ENCODE data around the gene UNC5A. TPM values are rescaled to one million over a fixed set of nuclear protein-coding genes. Genes with fewer than 3 reads are reported as not detected.

Gene UNC5A
- total RNA-seq, 1 experiment from 2014 or later: 0.13 TPM

DNA sequence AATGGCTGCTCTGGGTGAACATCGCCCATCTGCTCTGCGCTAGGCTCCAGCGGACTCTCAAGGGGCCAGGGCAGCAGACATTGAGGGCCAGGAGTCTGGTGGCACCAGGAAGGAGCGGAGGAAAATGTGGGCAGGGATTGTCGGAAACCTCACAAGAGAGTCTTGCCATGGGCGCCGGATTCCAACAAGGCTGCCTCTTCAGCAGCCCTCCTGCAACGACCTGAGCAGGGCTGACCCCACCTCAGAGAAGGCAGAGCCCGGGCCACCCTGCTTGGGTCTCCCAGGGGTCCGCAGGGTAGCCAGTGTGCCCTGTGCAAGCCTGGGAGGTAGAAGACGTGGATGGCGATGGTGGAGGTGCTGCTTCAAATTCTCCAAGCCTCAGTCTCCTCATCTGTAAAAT lies 11.4 kb upstream of the UNC5A start:
- in situ Hi-C loops (cut with HindIII; ENCODE audit: low pct_unique_long_range_greater_than_20kb, low sequenced_read_pairs): no loop called here
- ChIA-PET CTCF (no interaction called here), POLR2A (no interaction called here)
- H3K27me3 ChIP-seq (ENCODE audit: control insufficient read depth, insufficient read depth, low read length): peaks cover 1% of the 10 kb centered on the region; the same call in 1 of the 2 replicates
- no peaks in the 10 kb centered on the region for H3K4me1 ChIP-seq (ENCODE audit: control insufficient read depth, insufficient read depth, low read length)
- DNase-seq (ENCODE audit: low read depth, low spot score) (no peak), ATAC-seq (no peak)
- H3K9me3 ChIP-seq (ENCODE audit: control insufficient read depth, insufficient read depth, low read depth, low read length): no peaks in the 10 kb centered on the region
- TF ChIP-seq, protein P1, sequence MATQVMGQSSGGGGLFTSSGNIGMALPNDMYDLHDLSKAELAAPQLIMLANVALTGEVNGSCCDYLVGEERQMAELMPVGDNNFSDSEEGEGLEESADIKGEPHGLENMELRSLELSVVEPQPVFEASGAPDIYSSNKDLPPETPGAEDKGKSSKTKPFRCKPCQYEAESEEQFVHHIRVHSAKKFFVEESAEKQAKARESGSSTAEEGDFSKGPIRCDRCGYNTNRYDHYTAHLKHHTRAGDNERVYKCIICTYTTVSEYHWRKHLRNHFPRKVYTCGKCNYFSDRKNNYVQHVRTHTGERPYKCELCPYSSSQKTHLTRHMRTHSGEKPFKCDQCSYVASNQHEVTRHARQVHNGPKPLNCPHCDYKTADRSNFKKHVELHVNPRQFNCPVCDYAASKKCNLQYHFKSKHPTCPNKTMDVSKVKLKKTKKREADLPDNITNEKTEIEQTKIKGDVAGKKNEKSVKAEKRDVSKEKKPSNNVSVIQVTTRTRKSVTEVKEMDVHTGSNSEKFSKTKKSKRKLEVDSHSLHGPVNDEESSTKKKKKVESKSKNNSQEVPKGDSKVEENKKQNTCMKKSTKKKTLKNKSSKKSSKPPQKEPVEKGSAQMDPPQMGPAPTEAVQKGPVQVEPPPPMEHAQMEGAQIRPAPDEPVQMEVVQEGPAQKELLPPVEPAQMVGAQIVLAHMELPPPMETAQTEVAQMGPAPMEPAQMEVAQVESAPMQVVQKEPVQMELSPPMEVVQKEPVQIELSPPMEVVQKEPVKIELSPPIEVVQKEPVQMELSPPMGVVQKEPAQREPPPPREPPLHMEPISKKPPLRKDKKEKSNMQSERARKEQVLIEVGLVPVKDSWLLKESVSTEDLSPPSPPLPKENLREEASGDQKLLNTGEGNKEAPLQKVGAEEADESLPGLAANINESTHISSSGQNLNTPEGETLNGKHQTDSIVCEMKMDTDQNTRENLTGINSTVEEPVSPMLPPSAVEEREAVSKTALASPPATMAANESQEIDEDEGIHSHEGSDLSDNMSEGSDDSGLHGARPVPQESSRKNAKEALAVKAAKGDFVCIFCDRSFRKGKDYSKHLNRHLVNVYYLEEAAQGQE (IDR thresholded peaks at IDR 0.05; ENCODE audit: insufficient read depth in 1 of 2, low read depth in 2 of 2, low read length in 1 of 2): no peak
- intact Hi-C loops (cut with micrococcal nuclease; ENCODE audit: unreplicated experiment): no loop called here
- no peaks in the 10 kb centered on the region for H3K36me3 ChIP-seq (ENCODE audit: control insufficient read depth, insufficient read depth, low read length)
- no peak overlapping the region for H3K4me3 ChIP-seq (ENCODE audit: low read depth in 2 of 2, low read length in 2 of 2)
- no TSS peak for BruUV-seq (replicated peaks)
- no peak overlapping the region for H3K27ac ChIP-seq (ENCODE audit: low read length)

DNA sequence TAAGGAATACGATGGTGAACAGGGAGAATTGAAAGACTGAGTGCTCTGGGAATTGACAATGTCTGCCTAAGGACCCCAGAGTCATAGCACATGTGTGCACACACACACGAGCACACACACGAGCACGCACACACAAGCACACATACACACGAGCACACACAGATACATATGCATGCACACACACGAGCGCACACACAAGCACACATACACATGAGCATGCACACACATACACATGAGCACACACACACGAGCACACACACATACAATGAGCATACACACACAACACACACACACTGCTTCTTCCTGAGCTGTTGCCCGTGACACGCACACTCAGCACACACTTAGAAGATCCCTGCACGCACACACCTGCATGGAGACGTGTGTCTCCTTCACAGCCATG lies 10.9 kb upstream of the UNC5A start:
- intact Hi-C loops (cut with micrococcal nuclease; ENCODE audit: unreplicated experiment) (no loop called here), in situ Hi-C loops (cut with HindIII; ENCODE audit: low pct_unique_long_range_greater_than_20kb, low sequenced_read_pairs) (no loop called here)
- POLR2A ChIA-PET: no interaction called here
- ATAC-seq (no peak), DNase-seq (ENCODE audit: low read depth, low spot score) (no peak)
- no peak overlapping the region for H3K27ac ChIP-seq (ENCODE audit: low read length)
- H3K36me3 ChIP-seq (ENCODE audit: control insufficient read depth, insufficient read depth, low read length): no peaks in the 10 kb centered on the region
- BruUV-seq (replicated peaks): no TSS peak
- H3K9me3 ChIP-seq (ENCODE audit: control insufficient read depth, insufficient read depth, low read depth, low read length): no peaks in the 10 kb centered on the region
- no peak overlapping the region for H3K4me3 ChIP-seq (ENCODE audit: low read depth in 2 of 2, low read length in 2 of 2)
- TF ChIP-seq, protein P2, sequence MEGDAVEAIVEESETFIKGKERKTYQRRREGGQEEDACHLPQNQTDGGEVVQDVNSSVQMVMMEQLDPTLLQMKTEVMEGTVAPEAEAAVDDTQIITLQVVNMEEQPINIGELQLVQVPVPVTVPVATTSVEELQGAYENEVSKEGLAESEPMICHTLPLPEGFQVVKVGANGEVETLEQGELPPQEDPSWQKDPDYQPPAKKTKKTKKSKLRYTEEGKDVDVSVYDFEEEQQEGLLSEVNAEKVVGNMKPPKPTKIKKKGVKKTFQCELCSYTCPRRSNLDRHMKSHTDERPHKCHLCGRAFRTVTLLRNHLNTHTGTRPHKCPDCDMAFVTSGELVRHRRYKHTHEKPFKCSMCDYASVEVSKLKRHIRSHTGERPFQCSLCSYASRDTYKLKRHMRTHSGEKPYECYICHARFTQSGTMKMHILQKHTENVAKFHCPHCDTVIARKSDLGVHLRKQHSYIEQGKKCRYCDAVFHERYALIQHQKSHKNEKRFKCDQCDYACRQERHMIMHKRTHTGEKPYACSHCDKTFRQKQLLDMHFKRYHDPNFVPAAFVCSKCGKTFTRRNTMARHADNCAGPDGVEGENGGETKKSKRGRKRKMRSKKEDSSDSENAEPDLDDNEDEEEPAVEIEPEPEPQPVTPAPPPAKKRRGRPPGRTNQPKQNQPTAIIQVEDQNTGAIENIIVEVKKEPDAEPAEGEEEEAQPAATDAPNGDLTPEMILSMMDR (IDR thresholded peaks at IDR 0.05): no peak
- TF ChIP-seq POLR2AphosphoS5 (IDR thresholded peaks at IDR 0.05; ENCODE audit: low read depth, low read length): no peak
- no peak for TF ChIP-seq SIN3A (IDR thresholded peaks at IDR 0.05; ENCODE audit: borderline replicate concordance, insufficient read depth, low read depth, low read length)
- TF ChIP-seq, protein P1 (IDR thresholded peaks at IDR 0.05; ENCODE audit: insufficient read depth in 1 of 2, low read depth in 2 of 2, low read length in 1 of 2): no peak
- TF ChIP-seq TCF7L2 (IDR thresholded peaks at IDR 0.05; ENCODE audit: low read depth, low read length): no peak
- peaks cover under 1% of the 10 kb centered on the region; the same call in 1 of the 2 replicates for H3K27me3 ChIP-seq (ENCODE audit: control insufficient read depth, insufficient read depth, low read length)
- H3K4me1 ChIP-seq (ENCODE audit: control insufficient read depth, insufficient read depth, low read length): no peaks in the 10 kb centered on the region
- CTCF ChIA-PET: no interaction called here
